KOPT-K1 (cell line): ENCODE measurements around the gene RABIF.
"Not testable (repeated sequence)": the region's sequence is repeated elsewhere in the genome, so short reads cannot be mapped to it uniquely, and the experiment has no call there.

Experiments used
- H3K27ac ChIP-seq: fragments of 200-600 bp; sonication (generic); 2 replicates; pipeline ENCODE4 v1.5.1; 2016; ENCODE audit warnings: antibody characterized with exemption, mild to moderate bottlenecking, low read depth, low read length; ENCODE audit not compliant: poor library complexity, severe bottlenecking
- H3K36me3 ChIP-seq: fragments of 200-600 bp; sonication (generic); 2 replicates; pipeline ENCODE4 v1.5.1; 2017; ENCODE audit warnings: antibody characterized with exemption, mild to moderate bottlenecking, low read length, moderate library complexity; ENCODE audit not compliant: insufficient read depth
- H3K9me3 ChIP-seq: fragments of 200-600 bp; sonication (generic); 2 replicates; pipeline ENCODE4 v1.5.1; 2017; ENCODE audit warnings: antibody characterized with exemption, low read length, mild to moderate bottlenecking; ENCODE audit not compliant: insufficient read depth, poor library complexity, severe bottlenecking

RABIF gene

DNA sequence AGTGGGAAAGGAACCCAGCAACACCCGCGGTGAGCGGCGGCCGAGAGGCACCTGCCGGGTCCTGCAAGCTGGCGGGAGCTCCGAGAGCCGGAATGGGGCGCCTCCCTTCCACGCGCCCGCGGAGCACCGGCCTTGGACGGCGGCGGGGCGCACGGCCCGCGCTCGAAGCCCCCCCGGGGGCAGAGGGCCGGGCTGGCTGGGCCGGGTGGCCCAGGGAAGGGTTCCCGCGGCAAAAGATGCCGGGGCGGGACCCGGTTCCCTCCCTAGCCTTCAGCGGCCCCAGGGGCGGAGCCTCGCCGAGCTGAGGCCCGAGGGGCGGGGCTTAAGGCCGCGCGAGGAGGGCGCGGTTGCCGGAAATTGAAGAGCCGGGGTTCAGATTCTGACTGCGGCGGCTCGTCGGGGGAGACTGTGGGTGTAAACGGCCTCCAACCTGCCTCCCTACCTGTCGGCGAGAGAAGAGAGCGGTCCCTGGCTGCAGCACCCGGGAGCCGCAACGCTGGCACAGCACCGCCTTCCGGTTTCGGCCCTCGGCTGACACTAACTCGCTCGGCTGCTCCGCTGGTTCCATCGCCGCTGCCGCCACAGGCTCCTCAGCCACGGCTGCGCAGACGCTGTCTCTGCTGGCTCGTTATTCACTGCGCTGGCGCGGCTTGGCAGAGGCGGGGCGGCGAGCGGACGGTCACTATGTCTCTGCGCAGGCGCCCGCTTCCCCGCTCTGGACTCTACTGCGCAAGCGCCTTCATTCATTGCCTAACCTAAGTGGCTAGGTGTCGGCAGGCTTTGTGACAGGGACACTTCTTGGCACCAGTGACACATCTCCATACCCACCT lies at the start of gene RABIF:
RABIF (minus strand) TSS at position 619 of the 830 bp plus-strand sequence; CDS start at position 568, 51 bp downstream.
- H3K27ac ChIP-seq: peak within 1 kb of the TSS; percentile 80
- H3K36me3 ChIP-seq: peaks cover 47% of the 10 kb centered on the region
- no peaks in the 10 kb centered on the region for H3K9me3 ChIP-seq

DNA sequence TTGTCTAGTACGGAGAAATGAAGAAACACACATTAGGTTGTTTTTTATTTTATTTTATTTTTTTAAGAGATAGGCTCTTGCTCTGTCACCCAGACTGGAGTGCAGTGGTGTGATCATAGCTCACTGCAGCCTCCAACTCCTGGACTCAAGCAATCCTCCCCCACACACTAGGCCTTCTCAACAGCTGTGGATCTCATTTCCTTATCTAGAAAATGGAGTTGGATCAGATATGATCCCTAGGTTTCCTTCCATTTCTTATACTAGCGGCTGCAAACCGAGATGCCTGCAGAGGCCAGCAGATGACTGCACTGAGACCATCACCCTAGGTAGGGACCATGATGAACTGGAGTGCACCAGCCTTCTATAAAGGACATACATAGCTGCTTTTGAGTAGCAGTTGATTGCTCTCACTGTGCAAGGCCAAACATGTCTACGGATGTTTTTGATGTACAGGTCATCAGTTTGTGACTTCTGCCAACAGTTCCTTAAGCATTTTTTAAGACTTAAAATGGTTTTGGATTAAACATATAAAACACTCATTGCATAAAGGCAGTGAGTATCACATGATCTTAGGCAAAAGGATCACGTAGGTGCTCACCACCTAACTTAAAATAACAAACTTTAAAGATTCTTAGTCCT lies 49.5 kb upstream of the RABIF start:
- H3K36me3 ChIP-seq: peaks cover 41% of the 10 kb centered on the region
- no peaks in the 10 kb centered on the region for H3K9me3 ChIP-seq
- no peak overlapping the region for H3K27ac ChIP-seq

DNA sequence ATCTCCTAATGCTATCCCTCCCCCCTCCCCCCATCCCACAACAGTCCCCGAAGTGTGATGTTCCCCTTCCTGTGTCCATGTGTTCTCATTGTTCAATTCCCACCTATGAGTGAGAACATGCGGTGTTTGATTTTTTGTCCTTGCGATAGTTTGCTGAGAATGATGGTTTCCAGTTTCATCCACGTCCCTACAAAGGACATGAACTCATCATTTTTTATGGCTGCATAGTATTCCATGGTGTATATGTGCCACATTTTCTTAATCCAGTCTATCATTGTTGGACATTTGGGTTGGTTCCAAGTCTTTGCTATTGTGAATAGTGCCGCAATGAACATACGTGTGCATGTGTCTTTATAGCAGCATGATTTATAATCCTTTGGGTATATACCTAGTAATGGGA lies 47.5 kb upstream of the RABIF start:
- H3K36me3 ChIP-seq: peaks cover 22% of the 10 kb centered on the region
- H3K9me3 ChIP-seq, H3K27ac ChIP-seq: not testable (repeated sequence)

DNA sequence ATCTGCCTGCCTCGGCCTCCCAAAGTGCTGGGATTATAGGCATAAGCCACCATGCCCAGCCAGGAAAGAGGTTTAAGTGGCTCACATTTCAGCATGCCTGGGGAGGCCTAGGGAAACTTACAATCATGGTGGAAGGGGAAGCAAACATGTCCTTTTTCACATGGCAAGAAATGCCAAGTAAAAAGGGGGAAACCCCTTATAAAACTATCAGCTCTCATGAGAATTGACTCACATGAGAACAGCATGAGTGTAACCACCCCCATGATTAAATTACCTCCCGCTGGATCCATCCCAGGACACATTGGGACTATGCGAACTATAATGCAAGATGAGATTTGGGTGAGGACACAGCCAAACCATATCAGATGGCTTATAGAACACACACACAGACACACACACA lies 46.9 kb upstream of the RABIF start:
- H3K36me3 ChIP-seq: peaks cover 16% of the 10 kb centered on the region
- H3K27ac ChIP-seq: no peak overlapping the region
- peaks cover 5% of the 10 kb centered on the region for H3K9me3 ChIP-seq

DNA sequence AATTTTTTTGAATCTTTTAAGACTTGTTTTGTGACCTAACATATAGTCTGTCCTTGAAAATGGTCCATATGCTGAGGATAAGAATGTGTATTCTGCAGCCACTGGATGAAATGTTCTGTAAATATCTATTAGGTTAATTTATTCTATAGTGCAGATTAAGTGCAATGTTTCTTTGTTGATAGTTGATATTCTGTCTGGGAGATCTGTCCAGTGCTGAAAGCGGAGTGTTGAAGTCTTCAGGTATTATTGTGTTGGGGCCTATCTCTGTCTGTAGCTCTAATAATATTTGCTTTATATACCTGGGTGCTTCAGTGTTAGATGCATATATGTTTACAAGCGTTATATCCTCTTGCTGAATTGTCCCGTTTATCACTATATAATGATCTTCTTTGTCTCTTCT lies 45.8 kb upstream of the RABIF start:
- H3K9me3 ChIP-seq: peaks cover 5% of the 10 kb centered on the region
- H3K27ac ChIP-seq: no peak overlapping the region
- H3K36me3 ChIP-seq: peaks cover 8% of the 10 kb centered on the region; the same call in 1 of the 2 replicates

DNA sequence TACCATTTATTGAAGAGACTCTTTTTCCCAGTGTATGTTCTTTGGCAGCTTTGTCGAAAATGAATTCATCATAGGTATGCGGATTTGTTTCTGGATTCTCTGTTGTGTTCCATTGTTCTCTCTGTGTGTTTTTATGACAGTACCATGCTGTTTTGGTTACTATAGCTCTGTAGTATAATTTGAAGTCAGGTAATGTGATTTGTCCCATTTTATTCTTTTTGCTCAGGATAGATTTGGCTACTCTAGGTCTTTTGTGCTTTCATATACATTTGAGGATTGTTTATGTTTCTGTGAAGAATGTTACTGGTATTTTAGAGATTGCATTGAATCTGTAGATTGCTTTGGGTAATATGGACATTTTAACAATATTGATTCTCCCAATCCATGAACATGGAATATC lies 43.5 kb upstream of the RABIF start:
- Histone ChIP-seq H3K36me3 (no peaks in the 10 kb centered on the region), H3K9me3 (peaks cover 5% of the 10 kb centered on the region)

DNA sequence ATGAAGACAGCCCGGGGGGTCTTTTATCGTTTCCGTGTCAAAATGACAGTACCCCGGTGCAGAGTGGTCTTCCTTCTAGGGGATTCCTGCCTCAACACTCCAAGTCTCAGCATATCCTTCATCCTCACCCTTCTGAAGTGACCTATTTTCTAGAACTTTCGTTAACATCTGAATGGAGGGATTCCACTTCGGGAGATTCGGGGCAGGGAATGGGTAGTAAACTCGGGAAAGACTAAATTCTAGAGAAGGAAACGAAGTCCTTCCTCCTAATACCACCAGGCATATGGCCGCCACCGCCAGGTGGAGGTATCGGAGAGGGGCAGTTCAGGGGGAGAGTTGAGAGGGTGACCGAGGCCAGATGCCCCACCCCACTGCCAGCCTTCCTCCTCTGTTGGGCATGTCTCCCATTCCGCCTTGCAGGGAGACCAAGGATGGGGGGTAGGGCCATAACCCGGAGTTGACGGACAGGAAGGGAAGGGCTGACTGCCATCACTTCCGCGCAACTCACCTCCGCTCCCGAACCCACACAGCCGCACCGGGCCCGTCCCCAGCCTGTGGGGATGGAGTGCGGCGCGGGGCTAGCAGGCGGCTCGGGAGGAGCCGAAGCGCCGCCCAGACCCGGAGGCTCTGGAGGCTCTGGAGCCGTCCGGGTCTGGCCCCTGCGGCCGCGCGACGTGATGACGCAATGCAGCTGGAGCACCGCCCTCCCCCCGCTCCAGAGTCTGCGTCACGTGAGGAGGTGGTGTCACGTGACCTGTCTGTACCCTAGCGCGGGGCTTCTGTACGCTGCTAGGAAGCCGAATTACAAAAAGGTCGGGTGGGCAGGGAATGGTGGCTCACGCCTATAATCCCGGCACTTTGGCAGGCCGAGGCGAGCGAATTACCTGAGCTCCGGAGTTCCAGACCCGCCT lies 37.9 kb upstream of the RABIF start, which contains the start of gene KLHL12:
KLHL12 (minus strand) TSS at position 654 of the 911 bp plus-strand sequence. CDS start 2,072 bp downstream, outside the sequence.
- Histone ChIP-seq H3K27ac (peak within 1 kb of the TSS; percentile 78), H3K9me3 (no peaks in the 10 kb centered on the region), H3K36me3 (peaks cover 22% of the 10 kb centered on the region)

More for the DNA sequence above, 43.5 kb upstream of the RABIF start:
- H3K27ac ChIP-seq: no peak overlapping the region

DNA sequence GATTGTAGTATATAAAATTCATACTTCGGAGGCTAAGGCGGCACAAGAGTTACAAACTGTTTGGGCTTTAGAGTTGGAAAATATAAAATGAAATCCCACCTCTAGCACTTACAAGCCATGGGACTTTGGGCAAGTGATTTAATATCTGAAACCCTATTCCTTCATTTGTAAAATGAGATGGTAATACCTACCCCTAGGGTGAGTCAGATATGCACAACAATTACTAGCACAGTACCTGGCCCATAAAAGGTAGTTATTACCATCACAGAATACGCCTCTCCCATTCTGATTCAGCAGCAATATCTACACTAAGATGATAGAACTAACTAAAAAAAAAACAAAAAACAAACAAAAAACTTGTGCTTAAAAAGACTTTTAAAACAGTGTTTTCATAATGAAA lies 34.6 kb upstream of the RABIF start:
- Histone ChIP-seq H3K9me3 (no peaks in the 10 kb centered on the region), H3K27ac (no peak overlapping the region), H3K36me3 (peaks cover 34% of the 10 kb centered on the region)

DNA sequence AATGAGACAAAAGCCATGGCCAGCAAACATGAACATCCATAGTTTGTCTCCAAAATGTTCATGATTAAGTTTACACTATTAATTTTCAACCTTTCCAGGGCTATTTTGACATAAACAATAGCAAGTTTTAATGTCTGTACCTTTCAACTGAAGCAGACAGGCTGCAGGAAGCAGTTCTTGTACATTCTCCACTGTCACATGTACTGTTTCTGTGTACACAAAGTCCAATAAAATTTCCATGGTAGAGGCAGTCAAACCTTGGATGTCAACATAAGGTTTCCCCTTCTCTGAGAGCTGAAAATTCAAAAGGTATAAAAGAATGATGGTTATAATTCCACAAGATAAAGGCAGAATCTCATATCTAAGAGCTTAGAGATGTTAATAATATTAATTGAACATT lies 30.7 kb upstream of the RABIF start:
- Histone ChIP-seq H3K36me3 (peaks cover 69% of the 10 kb centered on the region), H3K9me3 (no peaks in the 10 kb centered on the region), H3K27ac (no peak overlapping the region)

DNA sequence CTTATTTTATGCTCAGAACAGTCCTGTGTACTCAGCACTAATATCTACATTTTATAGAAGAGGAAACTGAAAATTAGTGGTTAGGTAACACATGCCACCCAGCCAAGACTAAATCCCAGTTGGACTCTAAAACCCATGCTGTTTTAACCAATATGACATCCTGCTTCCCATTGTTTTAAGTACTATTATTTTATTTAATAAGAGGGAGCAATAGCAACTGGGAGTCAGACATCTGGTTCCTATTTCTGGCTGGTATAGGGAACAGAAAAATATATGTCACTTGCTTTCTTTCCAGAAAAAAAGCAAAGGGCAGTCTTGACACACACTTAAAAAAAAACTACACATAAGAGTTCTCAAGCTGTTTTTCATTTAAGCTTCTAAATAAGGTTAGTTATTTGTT lies 26.2 kb upstream of the RABIF start:
- H3K9me3 ChIP-seq: no peaks in the 10 kb centered on the region
- peaks cover 93% of the 10 kb centered on the region for H3K36me3 ChIP-seq
- H3K27ac ChIP-seq: no peak overlapping the region

DNA sequence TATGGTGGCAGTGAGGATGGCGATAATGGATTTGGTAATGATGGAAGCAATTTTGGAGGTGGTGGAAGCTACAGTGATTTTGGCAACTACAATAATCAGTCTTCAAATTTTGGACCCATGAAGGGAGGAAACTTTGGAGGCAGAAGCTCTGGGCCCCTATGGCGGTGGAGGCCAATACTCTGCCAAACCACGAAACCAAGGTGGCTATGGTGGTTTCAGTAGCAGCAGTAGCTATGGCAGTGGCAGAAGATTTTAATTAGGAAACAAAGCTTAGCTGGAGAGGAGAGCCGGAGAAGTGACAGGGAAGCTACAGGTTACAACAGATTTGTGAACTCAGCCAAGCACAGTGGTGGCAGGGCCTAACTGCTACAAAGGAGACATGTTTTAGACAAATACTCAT lies 23.5 kb upstream of the RABIF start:
- not testable (repeated sequence) for H3K27ac ChIP-seq, H3K9me3 ChIP-seq
- H3K36me3 ChIP-seq: peaks cover 97% of the 10 kb centered on the region

DNA sequence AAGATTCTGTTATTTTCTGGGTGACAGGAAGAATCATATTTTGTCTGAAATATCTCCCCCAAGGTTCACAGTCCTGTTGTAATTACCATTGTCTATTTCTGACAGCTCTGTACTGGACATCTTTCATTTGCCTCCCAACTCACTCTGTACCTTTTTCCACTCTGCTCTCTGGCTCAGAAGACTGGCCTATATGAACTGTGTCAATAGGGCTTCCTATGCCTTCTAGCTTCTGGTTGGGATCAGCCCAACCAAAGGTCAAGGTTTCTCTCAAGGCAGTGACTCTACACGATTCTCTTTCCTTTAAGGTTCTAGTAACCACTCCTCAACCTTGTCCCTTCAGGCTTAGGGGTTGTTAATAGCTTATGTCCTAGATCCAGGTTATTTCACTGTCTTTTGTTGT lies 20.5 kb upstream of the RABIF start:
- peaks cover 87% of the 10 kb centered on the region for H3K36me3 ChIP-seq

DNA sequence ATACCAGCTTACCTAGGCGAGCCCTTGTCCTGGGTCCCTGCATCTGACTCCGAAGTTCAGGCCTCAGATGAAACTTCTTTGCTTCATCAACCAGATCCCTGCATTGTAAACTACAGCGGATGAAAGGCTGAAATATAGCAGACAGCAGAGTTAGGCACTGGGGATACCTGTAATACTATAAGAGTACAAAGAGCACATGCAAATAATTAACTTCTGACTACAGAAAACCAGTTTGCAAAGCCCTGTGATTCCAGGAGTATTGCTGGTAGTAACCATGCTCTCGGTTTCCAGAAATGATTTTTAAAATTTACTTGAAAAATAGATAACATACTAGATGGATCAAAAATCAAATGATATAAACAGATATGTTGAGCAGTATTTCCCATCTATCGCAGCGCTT lies 20.0 kb upstream of the RABIF start:
- Histone ChIP-seq H3K36me3 (peaks cover 85% of the 10 kb centered on the region), H3K9me3 (no peaks in the 10 kb centered on the region)

More for the DNA sequence above, 20.5 kb upstream of the RABIF start:
- Histone ChIP-seq H3K27ac (no peak overlapping the region), H3K9me3 (no peaks in the 10 kb centered on the region)

DNA sequence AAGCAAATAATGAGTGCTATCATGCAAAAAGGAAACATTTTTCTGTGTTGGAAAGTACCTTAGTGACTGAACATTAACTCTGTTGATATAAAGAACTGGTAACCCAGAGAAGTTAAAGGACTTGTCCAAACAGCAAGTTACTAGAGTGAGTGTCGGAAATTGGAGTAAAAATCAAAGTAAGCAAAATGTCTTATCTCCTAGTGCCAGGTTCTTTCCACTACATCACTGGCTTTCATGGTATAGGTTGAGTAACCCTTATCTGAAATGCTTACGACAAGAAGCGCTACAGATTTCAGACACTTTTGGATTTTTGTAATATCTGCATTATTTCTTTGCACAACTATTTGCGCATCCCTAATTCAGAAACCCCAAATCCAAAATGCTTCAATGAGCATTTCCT lies 16.4 kb upstream of the RABIF start:
- H3K36me3 ChIP-seq: peaks cover 72% of the 10 kb centered on the region
- H3K9me3 ChIP-seq: no peaks in the 10 kb centered on the region
- H3K27ac ChIP-seq: no peak overlapping the region

More for the DNA sequence above, 20.0 kb upstream of the RABIF start:
- H3K27ac ChIP-seq: no peak overlapping the region

DNA sequence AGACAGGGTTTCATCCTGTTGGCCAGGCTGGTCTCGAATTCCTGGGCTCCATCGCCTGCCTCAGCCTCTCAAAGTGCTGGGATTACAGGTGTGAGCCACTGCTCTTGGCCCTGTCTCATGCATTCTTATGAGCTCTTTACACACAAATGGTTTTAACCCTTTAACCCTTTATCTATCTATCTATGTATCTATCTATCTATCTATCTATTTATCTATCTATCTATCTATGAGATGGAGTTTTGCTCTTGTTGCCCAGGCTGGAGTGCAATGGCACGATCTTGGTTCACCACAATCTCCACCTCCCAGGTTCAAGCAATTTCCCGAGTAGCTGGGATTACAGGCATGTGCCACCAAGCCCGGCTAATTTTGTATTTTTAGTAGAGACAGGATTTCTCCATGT lies 14.9 kb upstream of the RABIF start:
- H3K9me3 ChIP-seq, H3K27ac ChIP-seq: not testable (repeated sequence)
- H3K36me3 ChIP-seq: peaks cover 64% of the 10 kb centered on the region
